ENCODE measurements around the gene RAB27A. TPM values are rescaled to one million over a fixed set of nuclear protein-coding genes. Genes with fewer than 3 reads are reported as not detected.

Gene RAB27A
- total RNA-seq, 1 experiment from 2014 or later = 4.7 TPM

DNA sequence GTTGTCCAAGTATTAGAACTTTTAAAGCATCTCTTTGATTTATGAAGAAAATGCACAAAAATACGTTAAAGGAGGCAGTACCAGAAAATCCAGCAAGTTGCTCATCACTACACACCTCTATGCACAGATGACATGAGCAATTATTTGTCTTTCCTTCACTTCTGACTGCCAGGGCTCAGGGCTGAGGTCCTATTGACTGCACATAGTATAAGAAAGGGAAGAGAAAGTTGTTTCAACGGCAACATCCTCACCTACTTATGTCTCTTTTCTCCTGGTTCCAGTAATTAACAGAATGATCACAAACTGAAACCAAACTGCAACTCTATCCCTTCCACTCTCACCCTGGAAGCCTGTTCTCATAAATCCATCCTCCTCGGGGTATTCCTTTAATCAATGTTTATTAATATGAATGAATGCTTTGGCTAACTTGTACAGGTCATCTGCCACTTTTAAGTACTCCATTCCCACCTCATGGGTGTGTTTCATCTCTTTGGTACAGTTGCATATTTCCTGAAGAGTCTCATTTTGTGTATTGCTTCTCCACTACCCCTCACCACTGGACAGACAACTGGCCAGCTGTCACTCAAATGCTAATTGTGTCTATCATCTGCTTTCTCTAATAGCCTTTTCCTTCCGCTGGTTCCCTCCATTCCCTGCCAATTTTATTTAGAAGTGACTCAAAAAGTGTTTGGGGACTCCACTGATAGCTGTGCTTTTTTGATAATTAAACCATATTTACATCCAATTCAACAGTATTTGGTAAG is 34.5 kb downstream of the RAB27A start (continued):
- TF ChIP-seq, protein P1, sequence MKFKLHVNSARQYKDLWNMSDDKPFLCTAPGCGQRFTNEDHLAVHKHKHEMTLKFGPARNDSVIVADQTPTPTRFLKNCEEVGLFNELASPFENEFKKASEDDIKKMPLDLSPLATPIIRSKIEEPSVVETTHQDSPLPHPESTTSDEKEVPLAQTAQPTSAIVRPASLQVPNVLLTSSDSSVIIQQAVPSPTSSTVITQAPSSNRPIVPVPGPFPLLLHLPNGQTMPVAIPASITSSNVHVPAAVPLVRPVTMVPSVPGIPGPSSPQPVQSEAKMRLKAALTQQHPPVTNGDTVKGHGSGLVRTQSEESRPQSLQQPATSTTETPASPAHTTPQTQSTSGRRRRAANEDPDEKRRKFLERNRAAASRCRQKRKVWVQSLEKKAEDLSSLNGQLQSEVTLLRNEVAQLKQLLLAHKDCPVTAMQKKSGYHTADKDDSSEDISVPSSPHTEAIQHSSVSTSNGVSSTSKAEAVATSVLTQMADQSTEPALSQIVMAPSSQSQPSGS (CRISPR knock-in tag; IDR thresholded peaks at IDR 0.05; ENCODE audit: borderline replicate concordance, low read depth) = no peak

DNA sequence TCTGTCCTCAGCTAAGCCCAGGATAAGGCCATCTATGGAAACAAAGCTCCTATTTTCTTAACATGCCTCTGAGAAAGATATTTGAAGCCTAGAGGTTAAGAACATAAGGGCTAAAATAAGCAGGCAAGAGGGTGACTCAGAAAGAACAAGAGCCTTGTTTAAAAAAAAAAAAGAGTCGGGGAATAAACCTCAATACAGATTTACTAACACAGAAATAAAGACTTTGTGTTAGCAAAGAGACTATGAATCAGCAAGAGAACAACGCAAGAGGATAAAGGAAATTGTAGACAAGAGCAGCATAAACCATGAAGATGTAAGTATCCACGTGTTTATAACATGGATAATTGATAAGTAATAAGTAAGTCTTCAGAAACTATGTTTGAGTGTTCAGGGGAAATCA is 36.0 kb downstream of the RAB27A start:
- CTCF ChIA-PET = no interaction called here
- Mint-ChIP-seq H3K27me3 (ENCODE audit: low read depth) (no peaks in the 10 kb centered on the region; the same call in 1 of the 2 replicates), H3K9me3 (peaks cover 5% of the 10 kb centered on the region; the same call in 1 of the 2 replicates), H3K4me1 (peaks cover 6% of the 10 kb centered on the region), H3K4me3 (no peak overlapping the region), H3K27ac (no peak overlapping the region; the same call in 1 of the 2 replicates), H3K36me3 (no peaks in the 10 kb centered on the region)
- ATAC-seq (no peak), DNase-seq (ENCODE audit: low spot score) (no peak)
- POLR2A ChIA-PET = no interaction called here
- no peak for TF ChIP-seq RORB (CRISPR knock-in tag; IDR thresholded peaks at IDR 0.05)
- no peak for TF ChIP-seq FOXJ3 (CRISPR knock-in tag; IDR thresholded peaks at IDR 0.05; ENCODE audit: borderline replicate concordance)
- TF ChIP-seq PREB (CRISPR knock-in tag; IDR thresholded peaks at IDR 0.05; ENCODE audit: borderline replicate concordance) = no peak
- TF ChIP-seq KAT7 (CRISPR knock-in tag; IDR thresholded peaks at IDR 0.05; ENCODE audit: borderline replicate concordance) = no peak
- no peak for TF ChIP-seq CBFB (CRISPR knock-in tag; IDR thresholded peaks at IDR 0.05; ENCODE audit: low read depth)
- no peak for TF ChIP-seq ZNF512 (CRISPR knock-in tag; IDR thresholded peaks at IDR 0.05; ENCODE audit: borderline replicate concordance)
- TF ChIP-seq STAT6 (CRISPR knock-in tag; conservative IDR thresholded peaks at IDR 0.05; ENCODE audit: low read depth) = no peak
- TF ChIP-seq NR1H2 (CRISPR knock-in tag; IDR thresholded peaks at IDR 0.05) = no peak
- TF ChIP-seq ZBTB21 (CRISPR knock-in tag; IDR thresholded peaks at IDR 0.05; ENCODE audit: borderline replicate concordance) = no peak
- TF ChIP-seq, protein P2, sequence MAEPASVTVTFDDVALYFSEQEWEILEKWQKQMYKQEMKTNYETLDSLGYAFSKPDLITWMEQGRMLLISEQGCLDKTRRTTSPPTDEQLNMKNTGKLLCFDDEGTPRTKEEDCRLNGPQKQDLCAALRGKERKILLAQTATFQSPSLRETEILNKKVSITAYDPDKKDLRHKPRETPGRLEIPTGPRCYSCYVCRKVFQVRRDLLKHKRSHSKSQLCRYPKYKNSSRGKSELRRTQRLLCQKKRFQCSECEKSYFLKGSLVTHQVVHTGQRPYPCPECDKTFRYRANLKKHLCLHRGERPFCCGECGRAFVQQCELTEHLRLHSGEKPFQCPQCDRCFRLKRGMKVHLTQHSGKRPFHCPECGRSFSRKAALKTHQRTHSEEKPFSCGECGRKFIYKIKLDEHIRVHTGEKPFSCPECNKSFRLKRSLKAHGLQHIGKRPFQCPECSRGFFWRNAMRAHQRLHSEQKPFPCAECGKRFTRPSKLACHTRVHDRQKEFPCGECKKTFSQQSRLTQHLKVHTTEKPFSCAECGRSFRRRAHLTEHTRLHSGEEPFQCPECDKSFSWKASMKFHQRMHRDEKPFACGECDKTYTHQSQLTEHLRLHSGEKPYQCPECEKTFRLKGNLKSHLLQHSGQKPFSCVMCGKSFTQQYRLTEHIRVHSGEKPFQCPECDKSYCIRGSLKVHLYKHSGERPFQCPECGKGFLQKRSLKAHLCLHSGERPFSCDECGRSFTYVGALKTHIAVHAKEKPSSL (CRISPR knock-in tag; conservative IDR thresholded peaks at IDR 0.05) = no peak
- TF ChIP-seq PRRX2 (CRISPR knock-in tag; IDR thresholded peaks at IDR 0.05) = no peak
- no peak for TF ChIP-seq AR (CRISPR knock-in tag; IDR thresholded peaks at IDR 0.05)
- no peak for TF ChIP-seq ZNF671 (CRISPR knock-in tag; IDR thresholded peaks at IDR 0.05)
- no peak for TF ChIP-seq ZNF317 (CRISPR knock-in tag; IDR thresholded peaks at IDR 0.05; ENCODE audit: borderline replicate concordance, low read depth)
- TF ChIP-seq AFF4 (CRISPR knock-in tag; IDR thresholded peaks at IDR 0.05; ENCODE audit: borderline replicate concordance) = no peak
- TF ChIP-seq TEAD1 (CRISPR knock-in tag; IDR thresholded peaks at IDR 0.05) = no peak
- no peak for TF ChIP-seq RELA (CRISPR knock-in tag; IDR thresholded peaks at IDR 0.05; ENCODE audit: borderline replicate concordance)
